Muscle layer of colon (tissue), 2 donors: ENCODE data around the gene SKOR1.

Source experiments
- H3K27ac ChIP-seq: one replicate; pipeline ENCODE4 v1.7.0; 2013; ENCODE audit warnings: low read depth, mild to moderate bottlenecking, low read length, moderate library complexity
- H3K27me3 ChIP-seq, 2 donors: one replicate each; pipeline ENCODE4 v1.7.0; 2013; ENCODE audit warnings: low read length in 2 of 2, mild to moderate bottlenecking in 2 of 2; ENCODE audit not compliant: insufficient read depth in 2 of 2, control insufficient read depth in 1 of 2
- H3K36me3 ChIP-seq: one replicate; pipeline ENCODE4 v1.7.0; 2013; ENCODE audit warnings: mild to moderate bottlenecking, low read length; ENCODE audit not compliant: insufficient read depth
- H3K4me1 ChIP-seq: one replicate; pipeline ENCODE4 v1.7.0; 2013; ENCODE audit warnings: mild to moderate bottlenecking, low read length; ENCODE audit not compliant: insufficient read depth
- H3K4me3 ChIP-seq, 2 donors: one replicate each; pipeline ENCODE4 v1.7.0; 2013; ENCODE audit warnings: low read length in 2 of 2, low read depth in 1 of 2, mild to moderate bottlenecking in 1 of 2, moderate library complexity in 1 of 2
- H3K9ac ChIP-seq: one replicate; pipeline ENCODE4 v1.7.0; 2013; ENCODE audit warnings: low read length
- H3K9me3 ChIP-seq: one replicate; pipeline ENCODE4 v1.7.0; 2013; ENCODE audit warnings: mild to moderate bottlenecking, low read length
- donor health status: abdominal sarcoma.
- donor health status: Adenocarcinoma of cecum.

Gene SKOR1

DNA sequence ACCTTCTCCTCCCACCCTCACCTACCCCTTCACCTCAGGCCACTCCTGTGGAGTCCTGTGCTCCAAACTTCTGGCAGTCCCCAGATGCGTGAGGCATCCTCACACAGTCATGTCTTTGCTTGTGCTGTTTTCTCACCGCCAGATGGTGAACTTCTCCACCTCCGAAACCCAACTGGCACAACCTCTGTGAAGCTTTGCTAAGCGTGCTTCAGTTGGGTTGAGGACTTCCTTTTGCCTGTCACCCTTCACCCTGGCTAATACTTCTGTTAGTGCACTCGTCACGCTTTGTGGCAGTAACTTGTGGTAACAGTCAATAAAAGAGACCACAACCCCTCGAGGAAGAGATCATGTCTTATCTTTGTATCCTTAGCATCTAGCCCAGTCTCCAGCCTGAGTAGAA is 42.0 kb upstream of the SKOR1 start:
- H3K4me1 ChIP-seq = no peaks in the 10 kb centered on the region
- no peaks in the 10 kb centered on the region for H3K27me3 ChIP-seq
- no peak overlapping the region for H3K9ac ChIP-seq
- H3K36me3 ChIP-seq = no peaks in the 10 kb centered on the region
- H3K27ac ChIP-seq = no peak overlapping the region
- H3K4me3 ChIP-seq = no peak overlapping the region
- no peaks in the 10 kb centered on the region for H3K9me3 ChIP-seq

DNA sequence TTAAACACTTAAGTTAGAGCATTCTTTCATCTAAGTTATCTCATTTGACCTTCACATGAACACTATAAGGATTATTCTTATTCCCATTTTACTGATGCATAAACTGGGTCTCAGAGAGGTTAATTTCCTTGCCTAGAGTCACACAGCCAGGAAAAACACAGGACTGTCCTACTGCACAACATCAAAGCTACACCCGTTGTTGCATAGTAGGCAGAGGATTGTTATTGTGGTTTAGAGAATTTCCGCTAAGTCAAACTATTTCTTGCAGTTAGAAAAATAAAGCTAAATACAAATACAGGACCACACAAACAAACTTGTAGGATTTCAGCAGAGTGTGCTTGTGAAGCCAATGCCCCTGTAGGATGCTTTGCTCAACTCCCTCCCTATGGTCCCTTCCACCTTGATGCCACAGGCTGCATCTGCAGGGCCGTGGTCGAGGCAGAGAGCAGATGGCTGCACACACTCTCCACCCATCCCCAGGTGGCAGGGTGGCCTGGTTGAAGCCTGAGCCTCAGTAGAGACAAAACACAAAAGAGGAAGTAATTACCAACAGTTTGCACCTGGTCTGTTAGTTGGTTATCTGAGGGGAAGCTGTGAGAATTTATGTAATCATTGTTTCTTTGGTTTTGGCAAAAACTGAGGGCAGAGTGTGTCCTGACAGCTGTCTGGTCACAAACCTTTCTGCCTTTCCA is 41.1 kb upstream of the SKOR1 start:
- H3K4me3 ChIP-seq = no peak overlapping the region
- H3K27me3 ChIP-seq = no peaks in the 10 kb centered on the region
- H3K27ac ChIP-seq = no peak overlapping the region
- H3K4me1 ChIP-seq = no peaks in the 10 kb centered on the region
- no peak overlapping the region for H3K9ac ChIP-seq
- H3K9me3 ChIP-seq = no peaks in the 10 kb centered on the region
- no peaks in the 10 kb centered on the region for H3K36me3 ChIP-seq

DNA sequence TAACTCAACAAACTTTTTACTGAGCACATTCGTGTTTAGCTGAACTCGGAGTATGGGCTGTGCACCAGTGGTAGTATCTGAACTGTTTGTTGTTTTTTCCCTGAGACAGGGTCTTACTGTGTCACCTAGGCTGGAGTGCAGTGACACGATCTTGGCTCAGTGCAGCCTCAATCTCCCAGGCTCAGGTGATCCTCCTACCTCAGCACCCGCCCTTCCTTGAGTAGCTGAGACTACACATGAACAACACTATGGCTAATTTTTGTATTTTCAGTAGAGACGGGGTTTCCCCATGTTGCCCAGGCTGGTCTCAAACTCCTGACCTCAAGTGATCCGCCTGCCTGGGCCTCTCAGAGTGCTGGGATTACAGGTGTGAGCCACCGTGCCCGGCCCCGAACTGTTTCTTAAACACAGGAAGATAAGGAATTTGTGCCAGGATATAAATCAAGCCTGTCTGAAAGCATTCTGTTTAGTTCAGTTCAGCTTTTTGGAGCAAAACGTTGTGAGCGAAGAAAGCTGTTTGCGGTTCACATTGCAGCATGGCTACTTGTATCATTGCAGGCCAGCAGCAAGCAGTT is 40.4 kb upstream of the SKOR1 start:
- Histone ChIP-seq H3K27ac (no peak overlapping the region), H3K4me1 (no peaks in the 10 kb centered on the region), H3K4me3 (no peak overlapping the region), H3K27me3 (no peaks in the 10 kb centered on the region), H3K9ac (no peak overlapping the region), H3K36me3 (no peaks in the 10 kb centered on the region), H3K9me3 (no peaks in the 10 kb centered on the region)

DNA sequence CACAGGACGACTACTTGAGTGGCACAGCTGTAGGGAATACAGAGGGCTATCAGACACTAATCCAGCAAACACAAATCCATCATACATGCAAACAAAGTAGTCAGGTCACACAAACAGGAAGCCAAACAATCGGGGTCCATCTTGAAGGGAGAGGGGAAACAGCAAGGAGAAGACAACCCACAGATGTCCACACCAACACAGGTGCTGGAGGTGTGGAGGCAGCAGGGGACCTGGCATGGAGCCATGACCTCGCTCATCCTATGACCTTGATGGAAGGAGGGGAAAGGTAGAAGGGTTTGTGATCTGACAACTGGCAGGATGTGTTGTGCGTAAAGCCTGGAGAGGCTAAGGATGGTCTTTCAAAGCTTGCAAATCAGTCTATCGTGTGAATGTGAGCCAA is 39.9 kb upstream of the SKOR1 start:
- Histone ChIP-seq H3K4me3 (no peak overlapping the region), H3K27me3 (no peaks in the 10 kb centered on the region), H3K4me1 (no peaks in the 10 kb centered on the region)

DNA sequence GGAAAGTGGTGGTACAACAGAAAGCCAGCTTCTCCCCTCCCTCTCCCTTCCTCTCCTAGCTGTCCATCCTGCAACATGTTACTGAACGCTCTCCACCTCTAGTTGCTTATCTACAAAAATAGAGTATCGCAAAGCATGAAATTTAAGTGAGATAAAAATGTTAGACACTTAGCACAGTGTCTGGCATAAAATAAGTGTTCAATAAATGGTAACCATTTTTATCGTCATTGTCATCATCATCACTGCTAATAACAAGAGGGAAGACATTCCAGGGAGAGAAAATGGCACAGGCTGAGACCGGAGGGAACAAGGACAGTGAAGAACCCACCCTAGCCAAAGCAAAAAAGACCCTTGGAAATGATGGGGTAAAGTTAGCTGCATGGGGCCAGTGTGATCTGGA is 38.7 kb upstream of the SKOR1 start:
- Histone ChIP-seq H3K27me3 (no peaks in the 10 kb centered on the region), H3K4me1 (no peaks in the 10 kb centered on the region), H3K9me3 (no peaks in the 10 kb centered on the region), H3K9ac (no peak overlapping the region), H3K4me3 (no peak overlapping the region), H3K36me3 (no peaks in the 10 kb centered on the region), H3K27ac (no peak overlapping the region)

More for the DNA sequence above, 39.9 kb upstream of the SKOR1 start:
- H3K9me3 ChIP-seq = no peaks in the 10 kb centered on the region
- no peak overlapping the region for H3K27ac ChIP-seq
- no peak overlapping the region for H3K9ac ChIP-seq
- H3K36me3 ChIP-seq = no peaks in the 10 kb centered on the region

DNA sequence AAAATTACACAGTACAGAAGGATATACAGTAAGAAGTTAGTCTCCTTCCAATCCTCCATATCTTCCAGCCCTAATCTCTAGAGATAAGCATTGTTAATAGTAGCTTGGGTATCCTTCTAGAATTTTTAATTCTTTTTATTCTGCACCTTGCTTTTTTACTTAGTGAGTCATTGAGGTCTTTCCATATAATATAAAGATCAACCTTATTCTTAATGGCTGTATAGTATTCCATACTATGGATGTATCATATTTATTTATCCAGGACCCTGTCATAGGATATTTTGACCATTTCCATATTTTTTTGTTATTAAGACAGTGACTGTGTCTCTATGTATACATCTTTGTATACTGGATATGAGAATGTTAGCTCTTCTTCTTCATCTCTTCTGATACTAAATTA is 36.3 kb upstream of the SKOR1 start:
- Histone ChIP-seq H3K27me3 (no peaks in the 10 kb centered on the region), H3K36me3 (no peaks in the 10 kb centered on the region), H3K9me3 (no peaks in the 10 kb centered on the region), H3K4me3 (no peak overlapping the region), H3K4me1 (no peaks in the 10 kb centered on the region), H3K9ac (no peak overlapping the region), H3K27ac (no peak overlapping the region)

DNA sequence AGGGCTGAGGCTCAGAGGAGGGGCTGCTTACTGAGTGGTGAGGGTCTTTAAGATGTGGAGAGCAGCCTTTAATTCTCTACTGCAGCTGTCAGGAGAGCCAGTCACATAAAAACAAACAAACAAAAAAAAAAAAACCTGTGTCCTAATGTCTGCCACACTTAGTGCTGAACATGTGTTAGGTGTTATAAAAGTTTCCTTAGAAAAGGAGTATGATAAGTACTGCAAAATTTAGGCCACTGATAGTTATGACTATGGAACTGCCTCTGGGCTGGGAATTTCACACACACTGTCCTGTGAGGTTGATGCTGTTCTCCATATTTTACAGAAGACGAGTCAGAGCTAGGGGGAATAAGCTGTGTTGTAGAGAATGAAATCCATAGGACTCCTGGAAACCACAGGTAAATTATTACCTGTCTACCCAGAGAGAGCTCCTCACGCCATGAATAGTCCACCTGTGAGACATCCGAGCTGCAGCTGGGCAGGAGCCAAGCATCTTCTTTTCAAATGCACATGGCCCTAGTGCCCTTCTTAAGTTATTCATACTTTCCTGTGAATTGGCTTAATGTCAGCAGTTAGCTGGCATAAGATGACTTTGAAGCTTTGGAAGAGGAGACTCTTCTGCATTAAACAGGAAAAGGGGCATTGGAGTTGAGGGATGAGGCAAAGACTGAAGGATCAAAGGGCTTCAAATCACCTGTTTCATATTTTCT is 34.5 kb upstream of the SKOR1 start:
- Histone ChIP-seq H3K36me3 (no peaks in the 10 kb centered on the region), H3K27me3 (no peaks in the 10 kb centered on the region), H3K4me3 (no peak overlapping the region), H3K9ac (no peak overlapping the region), H3K9me3 (peaks cover 5% of the 10 kb centered on the region), H3K27ac (no peak overlapping the region), H3K4me1 (no peaks in the 10 kb centered on the region)

DNA sequence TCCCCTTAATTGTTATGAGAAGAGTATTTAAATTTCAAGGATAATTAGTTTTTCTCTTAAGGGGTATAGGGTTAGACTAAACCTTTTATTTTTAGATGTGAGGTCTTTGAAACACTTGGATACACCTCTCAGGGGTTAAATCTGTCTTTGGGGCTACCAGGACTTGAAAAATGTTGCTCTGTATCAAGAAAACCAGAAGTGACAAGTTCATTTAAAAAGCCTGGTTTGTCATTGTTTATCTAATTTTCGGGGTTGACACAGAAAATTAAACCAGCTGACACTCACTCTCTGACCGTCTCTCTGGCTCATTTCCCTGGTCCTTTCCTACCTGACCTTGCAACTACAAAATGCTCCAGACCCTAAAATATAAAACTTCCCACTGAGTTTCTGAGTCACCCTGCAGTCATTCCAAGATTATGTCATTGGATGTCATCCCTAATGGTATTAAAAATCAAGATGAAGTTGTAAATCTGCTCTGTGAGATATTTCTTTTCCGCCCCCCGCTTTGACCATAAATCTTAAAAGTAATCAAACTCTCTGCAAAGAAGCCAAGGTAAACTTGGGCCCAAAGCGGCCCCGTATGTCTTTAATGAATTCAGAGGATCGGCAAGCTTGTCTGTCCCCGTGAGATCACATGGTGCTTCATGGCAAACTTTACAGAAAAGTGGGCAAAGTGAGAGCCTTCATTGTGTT is 32.9 kb upstream of the SKOR1 start:
- Histone ChIP-seq H3K27ac (no peak overlapping the region), H3K27me3 (no peaks in the 10 kb centered on the region), H3K4me3 (no peak overlapping the region)

DNA sequence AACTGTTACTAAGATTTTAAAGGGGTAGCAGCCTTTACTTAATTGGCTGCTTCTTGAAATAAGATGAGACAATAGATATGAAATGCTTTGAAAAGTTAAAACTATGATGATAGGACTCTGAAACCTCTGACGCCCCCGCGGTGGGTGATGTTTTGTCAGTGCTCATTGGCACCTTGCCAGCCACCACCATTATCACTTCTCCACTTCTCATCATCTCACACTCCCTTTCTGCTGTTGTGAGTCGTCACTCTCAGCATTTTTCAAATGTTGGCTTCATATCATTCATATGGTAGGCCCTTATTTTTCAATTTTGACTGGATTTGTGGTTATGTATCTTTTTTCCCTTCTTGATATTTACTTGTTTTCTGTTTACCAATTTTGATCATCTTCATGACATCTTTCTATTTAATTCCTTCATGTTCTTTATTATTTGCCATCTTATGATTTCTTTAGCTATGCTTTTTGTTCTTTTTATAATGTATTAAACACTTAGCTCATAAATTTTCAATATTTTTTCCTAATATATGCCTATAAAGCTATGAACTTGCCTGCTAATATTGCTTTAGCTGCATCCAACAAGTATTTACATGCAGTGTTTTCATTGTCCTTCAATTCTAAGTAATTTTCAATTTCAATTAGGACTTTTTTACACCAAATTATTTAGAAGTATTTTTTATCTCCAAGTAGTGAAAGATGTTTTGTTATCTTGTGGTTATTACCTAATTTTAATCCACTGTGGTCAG is 30.3 kb upstream of the SKOR1 start:
- Histone ChIP-seq H3K27me3 (no peaks in the 10 kb centered on the region), H3K9ac (no peak overlapping the region), H3K36me3 (no peaks in the 10 kb centered on the region), H3K4me1 (no peaks in the 10 kb centered on the region), H3K4me3 (no peak overlapping the region), H3K9me3 (peaks cover 5% of the 10 kb centered on the region), H3K27ac (no peak overlapping the region)

More for the DNA sequence above, 32.9 kb upstream of the SKOR1 start:
- Histone ChIP-seq H3K4me1 (no peaks in the 10 kb centered on the region), H3K36me3 (no peaks in the 10 kb centered on the region), H3K9me3 (peaks cover 5% of the 10 kb centered on the region), H3K9ac (no peak overlapping the region)

DNA sequence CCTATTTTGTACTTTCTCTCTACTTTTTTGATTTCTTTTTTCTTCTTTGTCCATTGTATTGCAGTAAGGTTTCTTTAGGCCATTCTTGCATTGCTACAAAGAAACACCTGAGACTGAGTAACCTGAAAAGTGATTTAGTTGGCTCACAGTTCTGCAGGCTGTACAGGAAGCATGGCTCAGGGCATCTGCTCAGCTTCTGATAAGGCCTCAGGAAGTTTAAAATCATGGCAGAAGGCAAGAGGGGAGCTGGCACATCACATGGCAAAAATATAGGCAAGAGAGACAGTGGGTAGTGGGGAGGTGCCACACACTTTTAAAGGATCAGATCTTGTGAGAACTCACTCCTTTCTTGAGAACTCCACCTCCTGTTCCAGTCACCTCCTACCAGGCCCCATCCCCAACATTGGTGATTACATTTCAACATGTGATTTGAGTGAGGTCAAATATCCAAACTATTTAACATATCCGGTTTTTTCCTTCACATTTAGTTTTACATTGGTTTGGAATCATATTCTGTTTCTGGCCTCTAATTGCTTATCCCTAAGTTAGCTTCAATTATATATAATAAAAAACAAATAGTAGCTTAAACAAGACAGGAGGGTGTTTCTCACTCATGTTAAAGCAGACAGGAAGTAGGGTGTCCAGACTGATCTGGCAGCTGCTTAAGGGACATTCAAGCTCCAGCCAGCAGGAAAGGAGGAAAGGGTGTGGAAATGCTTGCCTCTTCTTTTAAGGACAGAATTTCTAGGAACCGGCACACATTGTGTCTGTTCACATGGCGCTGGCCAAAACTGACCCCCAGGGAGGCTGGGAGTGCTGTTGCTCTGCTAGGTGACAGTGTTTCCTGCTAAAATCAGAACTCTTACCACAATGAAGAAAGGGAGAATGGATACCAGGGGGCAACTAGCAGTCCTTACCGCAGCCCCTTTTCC is 28.8 kb upstream of the SKOR1 start:
- no peak overlapping the region for H3K4me3 ChIP-seq
- no peak overlapping the region for H3K27ac ChIP-seq
- H3K9me3 ChIP-seq = peaks cover 5% of the 10 kb centered on the region
- no peaks in the 10 kb centered on the region for H3K27me3 ChIP-seq
- H3K9ac ChIP-seq = no peak overlapping the region
- no peaks in the 10 kb centered on the region for H3K4me1 ChIP-seq
- H3K36me3 ChIP-seq = no peaks in the 10 kb centered on the region
